Suprapubic skin (tissue), 4 donors: ENCODE data around the gene CIAO2B. TPM values are rescaled to one million over a fixed set of nuclear protein-coding genes. Genes with fewer than 3 reads are reported as not detected.
"Not testable (repeated sequence)": the region's sequence is repeated elsewhere in the genome, so short reads cannot be mapped to it uniquely, and the experiment has no call there.

ENCODE experiments used
- DNase-seq, 2 donors: peaks; one replicate each; pipeline ENCODE4 v3.0.0-alpha.2; 2019; ENCODE audit warnings: low spot score in 2 of 2
- H3K27ac ChIP-seq: fragments of 200-600 bp; sonication (generic); one replicate; pipeline ENCODE4 v1.5.1; 2019
- H3K27me3 ChIP-seq: fragments of 200-600 bp; sonication (generic); one replicate; pipeline ENCODE4 v1.5.1; 2019
- H3K36me3 ChIP-seq: fragments of 200-600 bp; sonication (generic); one replicate; pipeline ENCODE4 v1.5.1; 2019
- H3K4me1 ChIP-seq: fragments of 200-600 bp; sonication (generic); one replicate; pipeline ENCODE4 v1.5.1; 2019
- H3K4me3 ChIP-seq: fragments of 200-600 bp; sonication (generic); one replicate; pipeline ENCODE4 v1.5.1; 2019; ENCODE audit warnings: mild to moderate bottlenecking
- H3K9me3 ChIP-seq: fragments of 200-600 bp; sonication (generic); one replicate; pipeline ENCODE4 v1.5.1; 2019
- CTCF ChIP-seq, 2 donors: fragments of 200-600 bp in 1 of 2; fragments of 450-650 bp in 1 of 2; sonication (generic) in 1 of 2; IDR thresholded peaks; one replicate each; pipeline ENCODE4 v1.5.1; 2016 to 2019; ENCODE audit warnings: antibody characterized with exemption in 2 of 2, mild to moderate bottlenecking in 1 of 2, moderate library complexity in 1 of 2
- EP300 ChIP-seq: sonication (generic); formaldehyde crosslinking; IDR thresholded peaks from one replicate; pipeline ENCODE4 v1.6.1; 2017; ENCODE audit warnings: antibody characterized with exemption
- POLR2A ChIP-seq, 2 donors: fragments of 450-650 bp; IDR thresholded peaks; one replicate each; pipeline ENCODE4 v1.6.1; 2017; ENCODE audit warnings: antibody characterized with exemption in 2 of 2, mild to moderate bottlenecking in 2 of 2, moderate library complexity in 2 of 2
- POLR2AphosphoS5 ChIP-seq, 3 donors: sonication (generic); formaldehyde crosslinking; IDR thresholded peaks; one replicate each; pipeline ENCODE4 v1.6.1; 2017; ENCODE audit warnings: antibody characterized with exemption in 3 of 3
- WGBS: methylation state at CpG from one replicate; pipeline ENCODE4 v1.1.5; 2018; 5-methylcytosine and 5-hydroxymethylcytosine counted together
- total RNA-seq, 4 donors: library from RNA; depleted of rRNA; stranded (reverse); fragments of >200 nt; gene quantifications; one replicate each; pipeline ENCODE4 v1.1.0, GENCODE V29; 2016

The CIAO2B gene
- total RNA-seq, 4 donors from 2014 or later: 34.4 to 69.0 (median 45.0) TPM

- peaks cover 43% of the 10 kb centered on the region for H3K36me3 ChIP-seq
- no peak overlapping the region for H3K4me3 ChIP-seq
- no peaks in the 10 kb centered on the region for H3K27me3 ChIP-seq
- no peaks in the 10 kb centered on the region for H3K9me3 ChIP-seq
- 86% methylated on average over 1 of the region's 10 CpGs for WGBS
- H3K4me1 ChIP-seq: peaks cover 30% of the 10 kb centered on the region
- TF ChIP-seq EP300 (no peak), POLR2AphosphoS5 (IDR thresholded peaks at IDR 0.05) (no peak), CTCF (IDR thresholded peaks at IDR 0.05) (no peak), POLR2A (IDR thresholded peaks at IDR 0.05) (no peak)
- no peak overlapping the region for H3K27ac ChIP-seq
- no peak for DNase-seq
Observed at GRCh38 chr16:66937725-66938337, 3.6 kb upstream of the CIAO2B start.

- Histone ChIP-seq H3K4me1 (peaks cover 37% of the 10 kb centered on the region), H3K27ac (no peak overlapping the region), H3K9me3 (no peaks in the 10 kb centered on the region), H3K36me3 (peaks cover 35% of the 10 kb centered on the region), H3K27me3 (no peaks in the 10 kb centered on the region), H3K4me3 (no peak overlapping the region)
- 92% methylated on average over 4 of the region's 4 CpGs for WGBS
- no peak for DNase-seq
- no peak for TF ChIP-seq POLR2AphosphoS5 (IDR thresholded peaks at IDR 0.05)
- no peak for TF ChIP-seq POLR2A (IDR thresholded peaks at IDR 0.05)
- no peak for TF ChIP-seq EP300
- TF ChIP-seq CTCF (IDR thresholded peaks at IDR 0.05): no peak
Observed at GRCh38 chr16:66936889-66937554, 2.8 kb upstream of the CIAO2B start.

GRCh38 chr16:66936462-66936861, 2.3 kb upstream of the CIAO2B start:
- no peak for DNase-seq
- peaks cover 30% of the 10 kb centered on the region for H3K36me3 ChIP-seq
- 83% methylated on average over 6 of the region's 6 CpGs for WGBS
- no peaks in the 10 kb centered on the region for H3K9me3 ChIP-seq
- no peak for TF ChIP-seq POLR2AphosphoS5 (IDR thresholded peaks at IDR 0.05)
- no peak for TF ChIP-seq EP300
- no peak for TF ChIP-seq POLR2A (IDR thresholded peaks at IDR 0.05)
- peaks cover 37% of the 10 kb centered on the region for H3K4me1 ChIP-seq
- H3K4me3 ChIP-seq: peak overlapping the region; percentile 97
- no peak overlapping the region for H3K27ac ChIP-seq
- H3K27me3 ChIP-seq: no peaks in the 10 kb centered on the region

- H3K27me3 ChIP-seq: no peaks in the 10 kb centered on the region
- peak within 1 kb of the TSS; percentile 97 for H3K4me3 ChIP-seq
- H3K36me3 ChIP-seq: peaks cover 20% of the 10 kb centered on the region
- 18% methylated on average over 23 of the region's 44 CpGs for WGBS
- peak in 1 of 2 donors; percentile 80 for DNase-seq
- no peak for TF ChIP-seq POLR2A (IDR thresholded peaks at IDR 0.05)
- no peak for TF ChIP-seq POLR2AphosphoS5 (IDR thresholded peaks at IDR 0.05)
- no peak for TF ChIP-seq CTCF (IDR thresholded peaks at IDR 0.05)
- TF ChIP-seq EP300: no peak
- no peaks in the 10 kb centered on the region for H3K9me3 ChIP-seq
- H3K27ac ChIP-seq: peak within 1 kb of the TSS; percentile 92
- peaks cover 37% of the 10 kb centered on the region for H3K4me1 ChIP-seq
Observed at GRCh38 chr16:66935314-66936011, 1.3 kb upstream of the CIAO2B start, which contains the start of gene CES2. TSS of gene CES2 (plus strand) at chr16:66935516. CDS start at chr16:66935636, 120 bp downstream.

GRCh38 chr16:66934839-66935313, 674 bp upstream of the CIAO2B start:
- not testable (repeated sequence) for DNase-seq, H3K9me3 ChIP-seq, H3K27me3 ChIP-seq
- WGBS: under 1% methylated on average over 22 of the region's 24 CpGs
- Histone ChIP-seq H3K4me1 (peaks cover 37% of the 10 kb centered on the region), H3K36me3 (peaks cover 14% of the 10 kb centered on the region), H3K27ac (peak overlapping the region; percentile 92), H3K4me3 (peak overlapping the region; percentile 97)

- Histone ChIP-seq H3K4me3 (peak overlapping the region; percentile 97), H3K4me1 (peaks cover 37% of the 10 kb centered on the region), H3K27ac (peak overlapping the region; percentile 92), H3K27me3 (no peaks in the 10 kb centered on the region), H3K9me3 (no peaks in the 10 kb centered on the region), H3K36me3 (peaks cover 3% of the 10 kb centered on the region)
- WGBS: 0% methylated on average over 10 of the region's 12 CpGs
- TF ChIP-seq POLR2AphosphoS5 (IDR thresholded peaks at IDR 0.05): no peak
- TF ChIP-seq EP300: no peak
- TF ChIP-seq CTCF (IDR thresholded peaks at IDR 0.05): no peak
- no peak for TF ChIP-seq POLR2A (IDR thresholded peaks at IDR 0.05)
- no peak for DNase-seq
Observed at GRCh38 chr16:66933776-66934137, 445 bp downstream of the CIAO2B start.
